Measurements from ENCODE around the gene LSP1. TPM values are rescaled to one million over a fixed set of nuclear protein-coding genes. Genes with fewer than 3 reads are reported as not detected.
A peak's percentile ranks its signal among the peaks of the same experiment; 100 is the strongest.

Gene LSP1
- total RNA-seq, 1 experiment from 2014 or later = 0.90 TPM

GRCh38 chr11:1890856-1891830, 38.3 kb downstream of the LSP1 start:
- no peaks in the 10 kb centered on the region for H3K9me3 ChIP-seq (ENCODE audit: control insufficient read depth, insufficient read depth, low read depth, low read length)
- no peak for TF ChIP-seq TCF7L2 (IDR thresholded peaks at IDR 0.05; ENCODE audit: low read depth, low read length)
- TF ChIP-seq SIN3A (IDR thresholded peaks at IDR 0.05; ENCODE audit: borderline replicate concordance, insufficient read depth, low read depth, low read length) = no peak
- TF ChIP-seq, protein P1, sequence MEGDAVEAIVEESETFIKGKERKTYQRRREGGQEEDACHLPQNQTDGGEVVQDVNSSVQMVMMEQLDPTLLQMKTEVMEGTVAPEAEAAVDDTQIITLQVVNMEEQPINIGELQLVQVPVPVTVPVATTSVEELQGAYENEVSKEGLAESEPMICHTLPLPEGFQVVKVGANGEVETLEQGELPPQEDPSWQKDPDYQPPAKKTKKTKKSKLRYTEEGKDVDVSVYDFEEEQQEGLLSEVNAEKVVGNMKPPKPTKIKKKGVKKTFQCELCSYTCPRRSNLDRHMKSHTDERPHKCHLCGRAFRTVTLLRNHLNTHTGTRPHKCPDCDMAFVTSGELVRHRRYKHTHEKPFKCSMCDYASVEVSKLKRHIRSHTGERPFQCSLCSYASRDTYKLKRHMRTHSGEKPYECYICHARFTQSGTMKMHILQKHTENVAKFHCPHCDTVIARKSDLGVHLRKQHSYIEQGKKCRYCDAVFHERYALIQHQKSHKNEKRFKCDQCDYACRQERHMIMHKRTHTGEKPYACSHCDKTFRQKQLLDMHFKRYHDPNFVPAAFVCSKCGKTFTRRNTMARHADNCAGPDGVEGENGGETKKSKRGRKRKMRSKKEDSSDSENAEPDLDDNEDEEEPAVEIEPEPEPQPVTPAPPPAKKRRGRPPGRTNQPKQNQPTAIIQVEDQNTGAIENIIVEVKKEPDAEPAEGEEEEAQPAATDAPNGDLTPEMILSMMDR (IDR thresholded peaks at IDR 0.05) = no peak
- TF ChIP-seq, protein P2, sequence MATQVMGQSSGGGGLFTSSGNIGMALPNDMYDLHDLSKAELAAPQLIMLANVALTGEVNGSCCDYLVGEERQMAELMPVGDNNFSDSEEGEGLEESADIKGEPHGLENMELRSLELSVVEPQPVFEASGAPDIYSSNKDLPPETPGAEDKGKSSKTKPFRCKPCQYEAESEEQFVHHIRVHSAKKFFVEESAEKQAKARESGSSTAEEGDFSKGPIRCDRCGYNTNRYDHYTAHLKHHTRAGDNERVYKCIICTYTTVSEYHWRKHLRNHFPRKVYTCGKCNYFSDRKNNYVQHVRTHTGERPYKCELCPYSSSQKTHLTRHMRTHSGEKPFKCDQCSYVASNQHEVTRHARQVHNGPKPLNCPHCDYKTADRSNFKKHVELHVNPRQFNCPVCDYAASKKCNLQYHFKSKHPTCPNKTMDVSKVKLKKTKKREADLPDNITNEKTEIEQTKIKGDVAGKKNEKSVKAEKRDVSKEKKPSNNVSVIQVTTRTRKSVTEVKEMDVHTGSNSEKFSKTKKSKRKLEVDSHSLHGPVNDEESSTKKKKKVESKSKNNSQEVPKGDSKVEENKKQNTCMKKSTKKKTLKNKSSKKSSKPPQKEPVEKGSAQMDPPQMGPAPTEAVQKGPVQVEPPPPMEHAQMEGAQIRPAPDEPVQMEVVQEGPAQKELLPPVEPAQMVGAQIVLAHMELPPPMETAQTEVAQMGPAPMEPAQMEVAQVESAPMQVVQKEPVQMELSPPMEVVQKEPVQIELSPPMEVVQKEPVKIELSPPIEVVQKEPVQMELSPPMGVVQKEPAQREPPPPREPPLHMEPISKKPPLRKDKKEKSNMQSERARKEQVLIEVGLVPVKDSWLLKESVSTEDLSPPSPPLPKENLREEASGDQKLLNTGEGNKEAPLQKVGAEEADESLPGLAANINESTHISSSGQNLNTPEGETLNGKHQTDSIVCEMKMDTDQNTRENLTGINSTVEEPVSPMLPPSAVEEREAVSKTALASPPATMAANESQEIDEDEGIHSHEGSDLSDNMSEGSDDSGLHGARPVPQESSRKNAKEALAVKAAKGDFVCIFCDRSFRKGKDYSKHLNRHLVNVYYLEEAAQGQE (IDR thresholded peaks at IDR 0.05; ENCODE audit: insufficient read depth in 1 of 2, low read depth in 2 of 2, low read length in 1 of 2) = no peak
- no peak for TF ChIP-seq POLR2AphosphoS5 (IDR thresholded peaks at IDR 0.05; ENCODE audit: low read depth, low read length)
- BruUV-seq (replicated peaks) = no TSS peak
- ATAC-seq (peak; percentile 32; the same call in 1 of the 2 replicates), DNase-seq (ENCODE audit: low read depth, low spot score) (no peak)
- peaks cover 1% of the 10 kb centered on the region; the same call in 1 of the 2 replicates for H3K27me3 ChIP-seq (ENCODE audit: control insufficient read depth, insufficient read depth, low read length)
- POLR2A ChIA-PET = no interaction called here
- no peaks in the 10 kb centered on the region for H3K36me3 ChIP-seq (ENCODE audit: control insufficient read depth, insufficient read depth, low read length)
- intact Hi-C loops (cut with micrococcal nuclease; ENCODE audit: unreplicated experiment) (no loop called here), in situ Hi-C loops (cut with HindIII; ENCODE audit: low pct_unique_long_range_greater_than_20kb, low sequenced_read_pairs) (no loop called here)
- H3K4me3 ChIP-seq (ENCODE audit: low read depth in 2 of 2, low read length in 2 of 2) = no peak overlapping the region
- CTCF ChIA-PET = interaction anchor here (0.7 to 1.3 kb wide), 3 partner anchors 9 to 28 kb away, joined by 3 to 12 read pairs (median 5); partner anchors contain the start of gene TNNT3
- no peak overlapping the region for H3K27ac ChIP-seq (ENCODE audit: low read length)
- no peaks in the 10 kb centered on the region for H3K4me1 ChIP-seq (ENCODE audit: control insufficient read depth, insufficient read depth, low read length)

DNA sequence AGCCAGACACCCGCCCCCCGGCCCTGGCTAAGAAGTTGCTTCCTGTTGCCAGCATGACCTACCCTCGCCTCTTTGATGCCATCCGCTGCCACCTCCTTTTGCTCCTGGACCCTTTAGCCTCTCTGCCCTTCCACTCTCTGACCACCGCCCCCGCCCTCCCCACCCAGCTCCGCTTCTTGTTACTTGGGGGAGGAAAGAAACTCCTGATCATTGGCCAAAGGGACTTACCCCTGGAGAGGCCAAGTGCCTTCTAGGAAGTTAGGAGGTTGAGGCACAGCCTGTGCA, 38.9 kb downstream of the LSP1 start, which contains the start of gene PRR33:
Gene PRR33 (minus strand): TSS at position 65 of the 285 bp plus-strand sequence. CDS start 1,311 bp downstream, outside the sequence.
- in situ Hi-C loops (cut with HindIII; ENCODE audit: low pct_unique_long_range_greater_than_20kb, low sequenced_read_pairs) = no loop called here
- H3K9me3 ChIP-seq (ENCODE audit: control insufficient read depth, insufficient read depth, low read depth, low read length) = no peaks in the 10 kb centered on the region
- H3K36me3 ChIP-seq (ENCODE audit: control insufficient read depth, insufficient read depth, low read length) = no peaks in the 10 kb centered on the region
- POLR2A ChIA-PET = no interaction called here
- peaks cover 5% of the 10 kb centered on the region; the same call in 1 of the 2 replicates for H3K27me3 ChIP-seq (ENCODE audit: control insufficient read depth, insufficient read depth, low read length)
- no TSS peak for BruUV-seq (replicated peaks)
- no peak for DNase-seq (ENCODE audit: low read depth, low spot score)
- no peaks in the 10 kb centered on the region for H3K4me1 ChIP-seq (ENCODE audit: control insufficient read depth, insufficient read depth, low read length)
- no peak for ATAC-seq
- TF ChIP-seq POLR2AphosphoS5 (IDR thresholded peaks at IDR 0.05; ENCODE audit: low read depth, low read length) (no peak), TCF7L2 (IDR thresholded peaks at IDR 0.05; ENCODE audit: low read depth, low read length) (no peak), SIN3A (IDR thresholded peaks at IDR 0.05; ENCODE audit: borderline replicate concordance, insufficient read depth, low read depth, low read length) (no peak)
- TF ChIP-seq, protein P2 (IDR thresholded peaks at IDR 0.05; ENCODE audit: insufficient read depth in 1 of 2, low read depth in 2 of 2, low read length in 1 of 2) = no peak
- TF ChIP-seq, protein P1 (IDR thresholded peaks at IDR 0.05) = no peak
- no peak within 1 kb of the TSS for H3K4me3 ChIP-seq (ENCODE audit: low read depth in 2 of 2, low read length in 2 of 2)
- CTCF ChIA-PET = interaction anchor here (0.6 to 0.8 kb wide), 4 partner anchors 15 to 191 kb away, joined by 3 to 12 read pairs (median 6); partner anchors contain the start of gene TNNT3
- no peak within 1 kb of the TSS for H3K27ac ChIP-seq (ENCODE audit: low read length)
- intact Hi-C loops (cut with micrococcal nuclease; ENCODE audit: unreplicated experiment) = no loop called here

Data from Panc1 (cell line).